ENCODE data around the gene HEATR5B.

HEATR5B gene

DNA sequence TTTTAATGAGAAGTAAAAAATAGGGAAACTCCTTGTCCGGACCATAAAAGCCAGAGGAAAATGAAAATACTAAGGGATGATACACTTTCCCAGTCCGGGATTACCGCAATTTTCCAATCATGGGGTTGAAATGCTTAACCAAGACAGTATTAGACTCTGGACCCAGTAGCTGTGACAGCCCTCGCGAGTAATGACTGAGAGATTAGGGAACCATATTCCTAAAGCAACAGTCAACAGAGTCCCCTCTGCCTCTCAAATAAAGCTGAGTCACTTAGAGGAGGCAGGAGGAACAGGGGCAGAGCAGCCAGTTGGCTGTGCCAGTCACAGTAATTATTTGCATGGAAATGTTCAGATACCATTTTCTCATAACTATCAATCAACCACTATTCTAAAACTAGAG lies 35.0 kb upstream of the HEATR5B start:
- TF ChIP-seq, protein P1, sequence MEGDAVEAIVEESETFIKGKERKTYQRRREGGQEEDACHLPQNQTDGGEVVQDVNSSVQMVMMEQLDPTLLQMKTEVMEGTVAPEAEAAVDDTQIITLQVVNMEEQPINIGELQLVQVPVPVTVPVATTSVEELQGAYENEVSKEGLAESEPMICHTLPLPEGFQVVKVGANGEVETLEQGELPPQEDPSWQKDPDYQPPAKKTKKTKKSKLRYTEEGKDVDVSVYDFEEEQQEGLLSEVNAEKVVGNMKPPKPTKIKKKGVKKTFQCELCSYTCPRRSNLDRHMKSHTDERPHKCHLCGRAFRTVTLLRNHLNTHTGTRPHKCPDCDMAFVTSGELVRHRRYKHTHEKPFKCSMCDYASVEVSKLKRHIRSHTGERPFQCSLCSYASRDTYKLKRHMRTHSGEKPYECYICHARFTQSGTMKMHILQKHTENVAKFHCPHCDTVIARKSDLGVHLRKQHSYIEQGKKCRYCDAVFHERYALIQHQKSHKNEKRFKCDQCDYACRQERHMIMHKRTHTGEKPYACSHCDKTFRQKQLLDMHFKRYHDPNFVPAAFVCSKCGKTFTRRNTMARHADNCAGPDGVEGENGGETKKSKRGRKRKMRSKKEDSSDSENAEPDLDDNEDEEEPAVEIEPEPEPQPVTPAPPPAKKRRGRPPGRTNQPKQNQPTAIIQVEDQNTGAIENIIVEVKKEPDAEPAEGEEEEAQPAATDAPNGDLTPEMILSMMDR (IDR thresholded peaks at IDR 0.05; ENCODE audit: low read length) = no peak
- TF ChIP-seq EZH2 (IDR thresholded peaks at IDR 0.05; ENCODE audit: borderline replicate concordance, low read length) = no peak
- no peaks in the 10 kb centered on the region for H3F3A ChIP-seq (ENCODE audit: insufficient read depth, low read length)
- H3K27me3 ChIP-seq (ENCODE audit: insufficient read depth, low read length) = no peaks in the 10 kb centered on the region
- no peaks in the 10 kb centered on the region for H3K79me2 ChIP-seq (ENCODE audit: insufficient read depth, low read length)
- no peaks in the 10 kb centered on the region for H3K9me2 ChIP-seq (ENCODE audit: low read depth, low read length)
- H3K4me1 ChIP-seq (ENCODE audit: insufficient read depth, low read length, severe bottlenecking) = no peaks in the 10 kb centered on the region
- H4K20me1 ChIP-seq (ENCODE audit: insufficient read depth, low read length) = no peaks in the 10 kb centered on the region
- H3K9ac ChIP-seq (ENCODE audit: low read length) = no peak overlapping the region
- no peak overlapping the region for H3K27ac ChIP-seq (ENCODE audit: low read depth, low read length, poor library complexity, severe bottlenecking)
- no peak overlapping the region for H3K4me2 ChIP-seq (ENCODE audit: low read length)
- H3K36me3 ChIP-seq (ENCODE audit: insufficient read depth, low read length) = peaks cover 39% of the 10 kb centered on the region
- no peak overlapping the region for H3K4me3 ChIP-seq (ENCODE audit: low read depth, low read length, poor library complexity, severe bottlenecking)
- no peaks in the 10 kb centered on the region for H3K9me3 ChIP-seq (ENCODE audit: low read length)
- no peak overlapping the region for H2AFZ ChIP-seq (ENCODE audit: low read length)

DNA sequence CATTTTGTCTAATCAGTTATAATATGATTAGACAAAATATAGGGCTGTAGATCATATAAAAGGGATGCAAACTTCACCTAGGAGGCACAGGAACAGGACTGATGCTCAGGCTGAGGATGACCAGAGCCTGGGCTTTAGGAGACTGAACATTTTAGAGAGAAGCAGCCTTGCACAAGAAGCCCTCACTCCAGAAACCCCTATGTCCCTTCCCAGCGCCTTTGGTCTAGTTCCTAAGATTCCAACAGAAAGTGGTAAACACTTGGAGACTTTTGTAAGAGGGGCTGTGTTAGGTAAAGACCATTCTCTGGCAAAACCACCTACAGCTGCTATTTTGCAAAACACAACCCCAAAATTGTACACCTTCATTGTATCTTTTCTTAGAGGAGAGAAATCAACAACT lies 33.4 kb upstream of the HEATR5B start:
- no peak overlapping the region for H3K4me2 ChIP-seq (ENCODE audit: low read length)
- H4K20me1 ChIP-seq (ENCODE audit: insufficient read depth, low read length) = no peaks in the 10 kb centered on the region
- H3K27ac ChIP-seq (ENCODE audit: low read depth, low read length, poor library complexity, severe bottlenecking) = no peak overlapping the region
- H3K27me3 ChIP-seq (ENCODE audit: insufficient read depth, low read length) = no peaks in the 10 kb centered on the region
- no peak overlapping the region for H2AFZ ChIP-seq (ENCODE audit: low read length)
- no peaks in the 10 kb centered on the region for H3F3A ChIP-seq (ENCODE audit: insufficient read depth, low read length)
- no peak for TF ChIP-seq EZH2 (IDR thresholded peaks at IDR 0.05; ENCODE audit: borderline replicate concordance, low read length)
- TF ChIP-seq, protein P1 (IDR thresholded peaks at IDR 0.05; ENCODE audit: low read length) = no peak
- H3K79me2 ChIP-seq (ENCODE audit: insufficient read depth, low read length) = no peaks in the 10 kb centered on the region
- H3K9me3 ChIP-seq (ENCODE audit: low read length) = no peaks in the 10 kb centered on the region
- H3K4me3 ChIP-seq (ENCODE audit: low read depth, low read length, poor library complexity, severe bottlenecking) = no peak overlapping the region
- H3K4me1 ChIP-seq (ENCODE audit: insufficient read depth, low read length, severe bottlenecking) = no peaks in the 10 kb centered on the region
- no peak overlapping the region for H3K9ac ChIP-seq (ENCODE audit: low read length)
- H3K9me2 ChIP-seq (ENCODE audit: low read depth, low read length) = no peaks in the 10 kb centered on the region
- H3K36me3 ChIP-seq (ENCODE audit: insufficient read depth, low read length) = peaks cover 50% of the 10 kb centered on the region

DNA sequence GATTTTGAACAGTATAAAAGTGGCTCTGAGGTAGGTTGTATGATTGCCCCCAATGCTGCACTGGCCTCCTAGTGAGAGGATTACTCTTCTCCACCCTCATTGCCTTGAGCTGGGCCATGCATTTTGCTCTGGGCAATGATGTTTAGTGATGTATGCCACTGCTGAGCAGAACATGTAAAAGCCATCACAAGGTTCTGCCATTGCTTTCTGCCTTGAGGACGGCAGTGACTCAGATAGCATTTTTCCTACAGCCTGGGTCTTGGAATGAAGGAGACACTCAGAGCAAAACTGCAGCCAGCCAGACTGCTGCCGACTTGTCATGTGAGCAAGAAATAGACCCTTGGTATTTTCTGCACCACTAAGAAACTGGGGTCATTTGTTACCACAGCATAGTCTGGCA lies 27.8 kb upstream of the HEATR5B start:
- peaks cover 62% of the 10 kb centered on the region for H3K36me3 ChIP-seq (ENCODE audit: insufficient read depth, low read length)
- no peaks in the 10 kb centered on the region for H3K4me1 ChIP-seq (ENCODE audit: insufficient read depth, low read length, severe bottlenecking)
- H3K9me2 ChIP-seq (ENCODE audit: low read depth, low read length) = no peaks in the 10 kb centered on the region
- H3K27ac ChIP-seq (ENCODE audit: low read depth, low read length, poor library complexity, severe bottlenecking) = no peak overlapping the region
- no peaks in the 10 kb centered on the region for H3F3A ChIP-seq (ENCODE audit: insufficient read depth, low read length)
- H4K20me1 ChIP-seq (ENCODE audit: insufficient read depth, low read length) = no peaks in the 10 kb centered on the region
- no peaks in the 10 kb centered on the region for H3K9me3 ChIP-seq (ENCODE audit: low read length)
- H3K27me3 ChIP-seq (ENCODE audit: insufficient read depth, low read length) = no peaks in the 10 kb centered on the region
- TF ChIP-seq EZH2 (IDR thresholded peaks at IDR 0.05; ENCODE audit: borderline replicate concordance, low read length) = no peak
- TF ChIP-seq, protein P1 (IDR thresholded peaks at IDR 0.05; ENCODE audit: low read length) = no peak
- H2AFZ ChIP-seq (ENCODE audit: low read length) = no peak overlapping the region
- no peak overlapping the region for H3K4me2 ChIP-seq (ENCODE audit: low read length)
- no peak overlapping the region for H3K9ac ChIP-seq (ENCODE audit: low read length)
- no peaks in the 10 kb centered on the region for H3K79me2 ChIP-seq (ENCODE audit: insufficient read depth, low read length)
- H3K4me3 ChIP-seq (ENCODE audit: low read depth, low read length, poor library complexity, severe bottlenecking) = no peak overlapping the region
